Measurements from ENCODE around the gene PSMD13.

DNA sequence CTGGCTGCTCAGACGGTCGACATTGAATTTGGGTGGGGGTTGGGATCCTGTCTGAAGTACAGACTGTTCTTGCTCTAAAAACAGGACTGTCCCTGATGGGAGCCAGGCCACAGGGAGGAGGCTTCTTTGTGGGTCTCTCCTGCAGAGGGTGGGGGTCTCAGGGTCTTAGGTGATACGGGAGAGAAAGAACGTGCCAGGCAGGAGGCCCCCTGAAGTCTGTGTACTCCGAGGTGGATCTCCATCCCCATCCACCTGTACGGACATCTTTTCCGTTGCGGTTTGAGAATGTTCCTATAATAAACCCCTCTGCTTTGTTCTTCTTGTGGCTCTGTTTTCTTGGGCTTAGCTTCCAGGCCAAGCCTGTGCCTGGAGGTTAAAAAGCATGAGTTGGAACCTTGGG, 15.9 kb downstream of the PSMD13 start:
- TF ChIP-seq, protein P1, sequence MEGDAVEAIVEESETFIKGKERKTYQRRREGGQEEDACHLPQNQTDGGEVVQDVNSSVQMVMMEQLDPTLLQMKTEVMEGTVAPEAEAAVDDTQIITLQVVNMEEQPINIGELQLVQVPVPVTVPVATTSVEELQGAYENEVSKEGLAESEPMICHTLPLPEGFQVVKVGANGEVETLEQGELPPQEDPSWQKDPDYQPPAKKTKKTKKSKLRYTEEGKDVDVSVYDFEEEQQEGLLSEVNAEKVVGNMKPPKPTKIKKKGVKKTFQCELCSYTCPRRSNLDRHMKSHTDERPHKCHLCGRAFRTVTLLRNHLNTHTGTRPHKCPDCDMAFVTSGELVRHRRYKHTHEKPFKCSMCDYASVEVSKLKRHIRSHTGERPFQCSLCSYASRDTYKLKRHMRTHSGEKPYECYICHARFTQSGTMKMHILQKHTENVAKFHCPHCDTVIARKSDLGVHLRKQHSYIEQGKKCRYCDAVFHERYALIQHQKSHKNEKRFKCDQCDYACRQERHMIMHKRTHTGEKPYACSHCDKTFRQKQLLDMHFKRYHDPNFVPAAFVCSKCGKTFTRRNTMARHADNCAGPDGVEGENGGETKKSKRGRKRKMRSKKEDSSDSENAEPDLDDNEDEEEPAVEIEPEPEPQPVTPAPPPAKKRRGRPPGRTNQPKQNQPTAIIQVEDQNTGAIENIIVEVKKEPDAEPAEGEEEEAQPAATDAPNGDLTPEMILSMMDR (IDR thresholded peaks at IDR 0.05; ENCODE audit: poor library complexity): no peak
- no peak for TF ChIP-seq EZH2 (IDR thresholded peaks at IDR 0.05; ENCODE audit: borderline replicate concordance)
- no peak for TF ChIP-seq EZH2phosphoT487 (IDR thresholded peaks at IDR 0.05; ENCODE audit: low read depth, severe bottlenecking, unreplicated experiment)

Measured in hepatocyte (in vitro differentiated cells).